ENCODE measurements around the gene C11orf98.
A peak's percentile ranks its signal among the peaks of the same experiment; 100 is the strongest.
"Not testable (repeated sequence)": the region's sequence is repeated elsewhere in the genome, so short reads cannot be mapped to it uniquely, and the experiment has no call there.

Gene C11orf98

DNA sequence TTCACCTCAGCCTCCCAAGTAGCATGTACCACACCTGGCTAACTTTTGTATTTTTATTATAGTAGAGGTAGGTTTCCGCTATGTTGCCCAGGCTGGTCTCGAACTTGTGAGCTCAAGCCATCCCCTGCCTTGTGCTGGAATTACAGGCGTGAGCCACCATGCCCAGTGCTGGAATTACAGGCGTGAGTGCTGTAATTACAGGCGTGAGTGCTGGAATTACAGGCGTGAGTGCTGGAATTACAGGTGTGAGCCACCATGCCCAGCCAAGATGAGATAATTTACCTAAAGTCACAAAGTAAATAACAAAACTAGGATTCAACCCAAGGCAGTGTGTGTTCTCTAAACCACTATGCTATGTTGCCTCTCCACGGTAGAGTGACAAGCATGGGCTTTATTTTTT is 17.5 kb upstream of the C11orf98 start:
- DNase-seq (ENCODE audit: low read depth) = no peak

DNA sequence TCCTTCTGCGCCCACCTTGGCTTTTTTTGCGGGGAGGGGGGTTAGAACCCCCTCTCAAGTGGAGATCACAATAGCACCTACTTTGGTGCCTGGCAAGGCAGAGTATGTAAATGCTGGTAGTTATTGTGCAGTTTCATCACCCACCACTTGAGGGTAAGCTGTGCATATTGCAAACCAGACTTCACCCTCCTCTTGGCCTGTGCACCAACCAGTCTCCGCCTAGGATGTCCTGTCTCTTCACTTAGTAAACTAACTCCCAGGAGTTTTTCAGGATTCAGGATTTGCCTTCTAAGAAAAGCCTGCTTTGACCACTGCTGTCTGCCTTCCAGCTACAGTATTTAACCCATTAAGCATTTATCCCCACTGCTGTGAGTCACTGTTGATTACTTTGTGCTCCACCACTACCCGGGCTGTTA is 15.8 kb upstream of the C11orf98 start:
- DNase-seq (ENCODE audit: low read depth) = no peak

GRCh38 chr11:62678770-62679696 is 14.0 kb upstream of the C11orf98 start, which contains the start of gene UBXN1:
TSS of gene UBXN1 (minus strand) at chr11:62679073. CDS start at chr11:62678923, 150 bp downstream.
- peak; percentile 77 for DNase-seq (ENCODE audit: low read depth)

DNA sequence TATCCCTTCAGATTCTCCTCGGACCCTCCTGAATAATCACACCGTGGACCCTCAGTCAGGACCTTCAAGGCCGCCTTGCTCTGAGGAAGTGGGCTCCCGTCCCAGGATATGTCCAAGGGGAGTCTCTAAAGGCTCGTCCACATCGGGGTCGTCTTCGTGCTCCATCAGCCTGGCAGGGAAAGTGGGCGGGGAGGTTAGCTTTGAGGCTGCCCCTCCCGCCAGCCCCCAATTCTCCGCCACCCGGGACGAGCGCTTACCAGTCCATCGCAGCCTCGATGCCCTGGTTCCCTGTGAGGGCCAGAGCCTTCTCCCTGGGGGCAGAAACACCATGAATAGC is 13.4 kb upstream of the C11orf98 start:
- no peak for DNase-seq (ENCODE audit: low read depth)

DNA sequence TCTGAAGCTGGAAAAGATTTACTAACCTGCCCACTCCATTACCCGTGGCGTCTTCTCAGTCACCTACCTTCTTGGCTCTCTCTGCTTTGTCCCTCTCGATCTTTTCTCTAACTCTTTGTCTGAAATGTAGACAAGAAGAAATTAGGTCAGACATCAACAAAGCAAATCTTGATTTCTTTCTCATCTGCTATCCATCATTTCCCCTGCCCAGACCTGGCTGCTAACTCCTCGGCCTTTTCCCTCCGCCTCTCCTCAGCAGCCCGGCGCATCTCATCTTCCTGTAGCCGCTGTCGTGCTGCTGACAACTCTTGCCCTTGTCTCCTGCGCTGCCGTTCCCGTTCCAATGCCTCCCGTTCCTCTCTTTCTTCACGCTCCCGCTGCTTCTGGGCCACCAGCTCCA is 12.7 kb upstream of the C11orf98 start:
- no peak for DNase-seq (ENCODE audit: low read depth)

DNA sequence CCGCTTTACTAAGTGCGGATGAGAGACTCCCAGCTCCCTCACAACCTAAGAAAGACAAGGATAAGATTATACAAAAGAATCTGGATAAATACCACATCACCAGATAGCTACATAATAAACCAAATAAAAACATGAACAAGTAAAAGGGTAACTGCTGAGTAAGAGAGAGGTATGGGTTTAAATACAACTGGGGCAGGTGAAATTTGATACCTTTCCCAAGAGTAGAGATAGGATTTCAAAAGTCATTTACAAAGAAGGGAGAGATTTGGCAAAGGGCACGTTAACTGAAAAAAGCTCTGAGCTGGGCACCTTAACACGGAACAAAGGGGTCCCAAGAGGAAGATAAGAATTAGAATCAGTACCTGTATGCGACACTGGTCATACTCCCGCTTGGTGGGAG is 12.1 kb upstream of the C11orf98 start:
- no peak for DNase-seq (ENCODE audit: low read depth)

GRCh38 chr11:62676698-62677097 is 11.7 kb upstream of the C11orf98 start:
- no peak for DNase-seq (ENCODE audit: low read depth)

DNA sequence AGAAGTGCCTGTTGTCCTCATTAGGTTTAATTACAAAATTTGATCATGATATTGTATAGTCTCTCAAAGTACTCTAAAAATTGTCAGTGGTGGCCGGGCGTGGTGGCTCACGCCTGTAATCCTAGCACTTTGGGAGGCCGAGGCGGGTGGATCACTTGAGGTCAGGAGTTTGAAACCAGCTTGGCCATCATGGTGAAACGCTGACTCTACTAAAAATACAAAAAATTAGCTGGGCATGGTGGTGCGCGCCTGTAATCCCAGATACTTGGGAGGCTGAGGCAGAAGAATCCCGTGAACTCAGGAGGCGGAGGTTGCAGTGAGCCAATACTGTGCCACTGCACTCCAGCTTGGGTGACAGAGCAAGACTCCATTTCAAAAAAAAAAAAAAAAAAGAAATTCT is 10.4 kb upstream of the C11orf98 start:
- not testable (repeated sequence) for DNase-seq (ENCODE audit: low read depth)

- DNase-seq (ENCODE audit: low read depth) = no peak
These were observed 8.2 kb upstream of the C11orf98 start for GRCh38 chr11:62673196-62673525.

- peak; percentile 67 for DNase-seq (ENCODE audit: low read depth)
These were observed 6.8 kb upstream of the C11orf98 start, which contains the start of the genes LBHD1 and UQCC3 for GRCh38 chr11:62671608-62672389. TSS of gene LBHD1 (minus strand) at chr11:62672267. CDS start at chr11:62670031, 2,236 bp downstream. TSS of gene UQCC3 (plus strand) at chr11:62671673. CDS start at chr11:62671746, 73 bp downstream.

- DNase-seq (ENCODE audit: low read depth) = no peak
These were observed 6.2 kb upstream of the C11orf98 start for GRCh38 chr11:62671236-62671607.

GRCh38 chr11:62669420-62670161 is 4.6 kb upstream of the C11orf98 start:
- DNase-seq (ENCODE audit: low read depth) = no peak

- DNase-seq (ENCODE audit: low read depth) = no peak
These were observed 2.5 kb upstream of the C11orf98 start for GRCh38 chr11:62667460-62667859.

- DNase-seq (ENCODE audit: low read depth) = no peak
These were observed 1.4 kb upstream of the C11orf98 start for GRCh38 chr11:62666259-62666926.

- peak; percentile 67 for DNase-seq (ENCODE audit: low read depth)
These were observed 719 bp upstream of the C11orf98 start for GRCh38 chr11:62665599-62666258.

GRCh38 chr11:62664405-62665074 is 470 bp downstream of the C11orf98 start:
- DNase-seq (ENCODE audit: low read depth) = peak; percentile 23

- no peak for DNase-seq (ENCODE audit: low read depth)
These were observed 8.1 kb downstream of the C11orf98 start for GRCh38 chr11:62656796-62657429.

DNA sequence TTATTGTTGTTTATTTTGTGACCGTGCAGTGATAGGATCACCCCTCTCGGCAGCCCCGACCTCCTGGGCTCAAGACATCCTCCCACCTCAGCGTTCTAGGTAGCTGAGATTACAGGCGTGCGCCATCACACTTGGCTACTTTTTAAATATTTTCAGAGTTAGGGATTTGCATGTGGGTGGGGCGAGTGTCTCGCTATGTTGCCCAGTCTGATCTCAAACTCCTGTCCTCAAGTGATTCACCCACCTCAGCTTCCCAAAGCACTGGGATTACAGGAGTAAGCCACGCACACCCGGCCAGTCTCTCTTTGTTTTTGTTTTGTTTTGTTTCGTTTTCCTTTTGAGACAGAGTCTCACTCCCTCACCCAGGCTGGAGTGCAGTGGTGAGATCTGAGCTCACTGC is 10.7 kb downstream of the C11orf98 start:
- DNase-seq (ENCODE audit: low read depth) = no peak

DNA sequence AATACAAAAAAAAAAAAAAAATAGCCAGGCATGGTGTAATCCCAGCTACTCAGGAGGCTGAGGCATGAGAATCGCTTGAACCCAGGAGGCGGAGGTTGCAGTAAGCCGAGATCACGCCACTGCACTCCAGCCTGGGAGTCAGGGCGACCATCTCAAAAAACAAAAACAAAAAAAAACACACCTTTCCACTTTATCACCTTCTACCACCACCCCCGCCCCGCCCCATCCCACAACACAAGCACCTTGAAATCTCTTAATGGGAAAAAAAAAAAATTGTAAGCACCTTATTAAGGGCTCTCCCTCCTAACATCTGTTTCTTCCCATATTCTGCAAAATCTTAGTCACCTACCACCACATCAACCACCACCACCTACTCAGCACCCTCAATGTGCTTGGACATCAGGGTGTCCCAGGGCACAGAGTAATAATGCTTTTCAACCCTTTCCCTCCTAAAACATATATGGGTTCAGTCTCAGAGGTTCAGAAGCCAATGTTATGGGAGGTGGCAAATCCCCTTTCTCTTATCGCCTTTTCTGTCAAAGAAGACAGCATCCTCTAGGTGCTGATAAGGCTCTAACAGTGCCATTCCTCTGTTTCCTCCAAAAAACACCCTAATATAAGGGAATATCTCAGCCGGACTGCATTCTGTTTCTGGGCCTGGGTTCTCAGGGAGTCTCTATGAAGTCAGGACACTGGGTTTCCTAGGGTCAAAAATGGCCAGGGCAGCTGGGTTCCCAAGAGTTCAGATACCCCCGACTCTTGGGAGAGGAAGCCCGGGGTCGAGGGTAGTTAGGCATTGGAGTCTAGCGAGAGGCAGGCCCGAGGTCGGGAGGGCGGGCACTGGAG is 12.6 kb downstream of the C11orf98 start:
- DNase-seq (ENCODE audit: low read depth) = no peak
